IPS-18a (cell line): ENCODE data around the gene ATP7B.

Source experiments
- H3K27ac ChIP-seq: one replicate; pipeline ENCODE4 v1.5.1; 2013; ENCODE audit warnings: low read length
- H3K27me3 ChIP-seq: one replicate; pipeline ENCODE4 v1.6.1; 2013; ENCODE audit warnings: mild to moderate bottlenecking, low read length; ENCODE audit not compliant: control insufficient read depth, insufficient read depth
- H3K36me3 ChIP-seq: one replicate; pipeline ENCODE4 v1.6.1; 2013; ENCODE audit warnings: low read depth, low read length; ENCODE audit not compliant: control insufficient read depth
- H3K4me1 ChIP-seq: one replicate; pipeline ENCODE4 v1.6.1; 2013; ENCODE audit warnings: low read depth, low read length; ENCODE audit not compliant: control insufficient read depth
- H3K4me3 ChIP-seq: one replicate; pipeline ENCODE4 v1.5.1; 2013; ENCODE audit warnings: low read length
- H3K9ac ChIP-seq: one replicate; pipeline ENCODE4 v1.6.1; 2013; ENCODE audit warnings: mild to moderate bottlenecking, low read length, moderate library complexity
- H3K9me3 ChIP-seq: one replicate; pipeline ENCODE4 v1.6.1; 2013; ENCODE audit warnings: low read depth, low read length; ENCODE audit not compliant: control insufficient read depth

The ATP7B gene

GRCh38 chr13:51971520-51972426 is 39.5 kb downstream of the ATP7B start:
- H3K36me3 ChIP-seq: no peaks in the 10 kb centered on the region
- no peak overlapping the region for H3K27ac ChIP-seq
- H3K4me3 ChIP-seq: no peak overlapping the region
- H3K4me1 ChIP-seq: no peaks in the 10 kb centered on the region
- H3K9me3 ChIP-seq: no peaks in the 10 kb centered on the region
- H3K27me3 ChIP-seq: no peaks in the 10 kb centered on the region
- H3K9ac ChIP-seq: no peak overlapping the region

GRCh38 chr13:51970349-51970748 is 40.9 kb downstream of the ATP7B start:
- Histone ChIP-seq H3K4me1 (no peaks in the 10 kb centered on the region), H3K9me3 (no peaks in the 10 kb centered on the region), H3K27me3 (no peaks in the 10 kb centered on the region), H3K27ac (no peak overlapping the region), H3K36me3 (no peaks in the 10 kb centered on the region), H3K9ac (no peak overlapping the region), H3K4me3 (no peak overlapping the region)

- no peak overlapping the region for H3K9ac ChIP-seq
- no peak overlapping the region for H3K27ac ChIP-seq
- H3K9me3 ChIP-seq: no peaks in the 10 kb centered on the region
- no peak overlapping the region for H3K4me3 ChIP-seq
- H3K36me3 ChIP-seq: no peaks in the 10 kb centered on the region
- H3K4me1 ChIP-seq: no peaks in the 10 kb centered on the region
- no peaks in the 10 kb centered on the region for H3K27me3 ChIP-seq
These were observed 43.5 kb downstream of the ATP7B start for GRCh38 chr13:51967482-51968446.

GRCh38 chr13:51966186-51966585 is 45.1 kb downstream of the ATP7B start:
- Histone ChIP-seq H3K9me3 (no peaks in the 10 kb centered on the region), H3K36me3 (no peaks in the 10 kb centered on the region), H3K4me1 (no peaks in the 10 kb centered on the region), H3K4me3 (no peak overlapping the region), H3K27ac (no peak overlapping the region), H3K9ac (no peak overlapping the region), H3K27me3 (no peaks in the 10 kb centered on the region)

GRCh38 chr13:51961493-51962403 is 49.5 kb downstream of the ATP7B start:
- H3K36me3 ChIP-seq: no peaks in the 10 kb centered on the region
- no peaks in the 10 kb centered on the region for H3K4me1 ChIP-seq
- H3K9me3 ChIP-seq: no peaks in the 10 kb centered on the region
- H3K27me3 ChIP-seq: no peaks in the 10 kb centered on the region
- no peak overlapping the region for H3K4me3 ChIP-seq
- no peak overlapping the region for H3K27ac ChIP-seq
- no peak overlapping the region for H3K9ac ChIP-seq

- Histone ChIP-seq H3K9ac (no peak overlapping the region), H3K9me3 (no peaks in the 10 kb centered on the region), H3K27me3 (no peaks in the 10 kb centered on the region), H3K4me3 (no peak overlapping the region), H3K27ac (no peak overlapping the region), H3K36me3 (no peaks in the 10 kb centered on the region), H3K4me1 (no peaks in the 10 kb centered on the region)
These were observed 50.5 kb downstream of the ATP7B start for GRCh38 chr13:51960766-51961165.

- Histone ChIP-seq H3K27ac (no peak overlapping the region), H3K36me3 (no peaks in the 10 kb centered on the region), H3K9me3 (no peaks in the 10 kb centered on the region), H3K9ac (no peak overlapping the region), H3K27me3 (no peaks in the 10 kb centered on the region), H3K4me1 (no peaks in the 10 kb centered on the region), H3K4me3 (no peak overlapping the region)
These were observed 51.5 kb downstream of the ATP7B start for GRCh38 chr13:51959773-51960172.

GRCh38 chr13:51958217-51958547 is 53.1 kb downstream of the ATP7B start:
- Histone ChIP-seq H3K36me3 (no peaks in the 10 kb centered on the region), H3K4me1 (no peaks in the 10 kb centered on the region), H3K9ac (no peak overlapping the region), H3K9me3 (no peaks in the 10 kb centered on the region), H3K27me3 (no peaks in the 10 kb centered on the region), H3K27ac (no peak overlapping the region), H3K4me3 (no peak overlapping the region)

GRCh38 chr13:51957377-51958216 is 53.7 kb downstream of the ATP7B start:
- Histone ChIP-seq H3K4me1 (no peaks in the 10 kb centered on the region), H3K27ac (no peak overlapping the region), H3K27me3 (no peaks in the 10 kb centered on the region), H3K9me3 (no peaks in the 10 kb centered on the region), H3K36me3 (no peaks in the 10 kb centered on the region), H3K9ac (no peak overlapping the region), H3K4me3 (no peak overlapping the region)

GRCh38 chr13:51956717-51957116 is 54.5 kb downstream of the ATP7B start:
- no peaks in the 10 kb centered on the region for H3K27me3 ChIP-seq
- H3K9ac ChIP-seq: no peak overlapping the region
- no peak overlapping the region for H3K27ac ChIP-seq
- H3K4me1 ChIP-seq: no peaks in the 10 kb centered on the region
- H3K9me3 ChIP-seq: no peaks in the 10 kb centered on the region
- H3K4me3 ChIP-seq: no peak overlapping the region
- no peaks in the 10 kb centered on the region for H3K36me3 ChIP-seq
